CD4-positive, alpha-beta T cell treated with Interleukin-12 subunit alpha and Interleukin-12 subunit beta, for 1 hour (primary cell): ENCODE measurements around the gene FKRP.
"Not testable (repeated sequence)": the region's sequence is repeated elsewhere in the genome, so short reads cannot be mapped to it uniquely, and the experiment has no call there.

Experiments used
- DNase-seq: peaks from one replicate; pipeline ENCODE4 v3.0.0-alpha.2; 2020

FKRP gene

DNA sequence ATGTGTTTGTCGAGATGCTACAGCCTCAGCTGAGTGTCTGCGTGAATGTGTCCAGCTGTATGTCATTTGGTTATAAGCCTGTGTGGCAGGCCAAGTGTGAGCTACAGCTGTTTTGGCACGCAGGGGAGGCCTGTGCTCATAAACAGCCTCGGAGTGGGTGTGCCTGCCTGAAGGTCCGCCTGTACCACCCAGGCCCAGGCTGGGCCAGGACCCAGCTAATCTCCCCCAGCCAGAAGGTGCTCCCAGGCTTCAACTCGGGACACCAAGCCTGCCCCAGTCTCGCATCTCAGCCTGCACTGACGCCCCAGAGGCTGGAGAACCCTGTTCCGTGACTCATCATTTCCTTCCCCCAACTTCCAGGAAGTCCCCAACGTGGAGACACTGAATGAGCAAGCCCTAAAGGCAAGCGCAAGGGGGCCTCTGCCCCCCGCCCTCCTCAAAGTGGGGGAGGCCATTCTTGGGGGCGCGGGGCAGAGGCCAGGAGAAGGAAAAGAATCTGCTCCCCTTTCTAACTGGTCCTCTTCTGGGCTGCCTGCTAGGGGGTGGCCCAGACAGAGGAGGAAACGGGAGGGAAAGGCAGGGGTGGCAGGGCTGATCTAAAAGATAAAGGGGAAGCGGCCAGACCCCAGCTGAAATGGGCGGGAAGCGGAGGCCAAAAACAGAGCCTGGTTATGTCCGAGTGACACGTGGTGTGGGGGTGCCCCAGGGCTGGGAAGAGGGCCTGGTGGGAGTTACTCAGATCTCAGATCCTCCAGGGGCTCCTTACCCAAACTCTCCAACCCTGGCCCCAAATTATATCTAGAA lies 40.6 kb downstream of the FKRP start:
- DNase-seq, result peak; percentile 84

DNA sequence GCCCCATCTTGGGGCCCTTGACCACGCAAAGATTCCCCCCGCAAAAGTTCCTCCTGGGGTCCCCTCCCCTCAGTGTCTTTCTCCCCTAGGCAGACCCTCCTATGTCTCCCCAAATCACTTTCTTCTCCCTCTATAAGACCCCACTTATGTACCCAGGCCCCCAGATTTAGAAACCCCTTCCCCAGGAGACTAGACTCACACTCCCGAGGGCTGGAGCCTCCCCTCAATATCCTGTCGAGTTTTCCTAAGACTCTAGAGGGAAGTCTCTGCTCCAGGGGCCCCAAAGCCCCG lies 41.1 kb downstream of the FKRP start:
- DNase-seq, result no peak

DNA sequence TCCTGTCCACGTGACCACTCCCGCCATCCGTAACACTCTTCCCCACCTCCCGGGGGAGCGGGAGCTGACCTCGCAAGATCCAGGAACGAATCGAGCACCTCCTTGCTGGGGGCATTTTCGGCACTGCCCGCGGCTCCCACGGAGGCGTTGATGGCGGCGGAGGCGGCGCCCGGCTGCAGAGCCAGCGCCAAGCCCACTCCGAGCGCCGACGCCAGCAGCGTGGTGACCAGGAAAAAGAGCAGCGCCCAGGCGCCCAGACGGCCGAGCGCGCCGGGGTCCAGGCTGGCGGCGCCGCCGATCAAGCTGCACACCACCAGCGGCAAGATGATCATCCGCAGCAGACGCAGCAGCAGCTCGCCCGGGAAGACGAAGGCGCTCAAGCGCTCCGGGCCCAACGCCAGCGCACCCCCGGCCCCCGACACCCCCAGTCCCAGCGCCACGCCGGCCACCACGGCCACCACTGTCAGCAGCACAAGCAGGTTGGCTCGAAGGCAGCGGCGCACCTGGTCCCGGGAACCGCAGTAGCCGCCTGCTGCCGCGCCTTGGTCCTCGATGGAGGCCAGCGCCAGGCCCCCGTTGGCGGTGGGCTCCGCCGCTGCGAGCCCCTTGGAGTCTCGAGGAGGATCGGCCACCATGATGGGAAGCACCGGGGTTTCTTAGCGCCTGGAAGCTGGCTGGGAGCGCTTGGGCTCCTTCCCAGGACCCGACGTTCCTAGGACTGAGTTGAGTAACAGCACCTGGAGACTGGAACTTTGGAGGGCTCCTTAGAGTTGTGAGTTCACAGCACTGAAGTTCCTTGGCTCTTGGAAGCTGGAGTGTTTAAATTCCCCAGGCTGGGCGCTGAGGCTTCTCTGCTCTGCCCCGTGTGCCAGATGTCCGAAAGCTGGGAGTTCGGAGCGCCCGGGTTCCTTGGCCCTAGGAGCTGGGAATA lies 41.7 kb downstream of the FKRP start:
- peak; percentile 39 for DNase-seq

DNA sequence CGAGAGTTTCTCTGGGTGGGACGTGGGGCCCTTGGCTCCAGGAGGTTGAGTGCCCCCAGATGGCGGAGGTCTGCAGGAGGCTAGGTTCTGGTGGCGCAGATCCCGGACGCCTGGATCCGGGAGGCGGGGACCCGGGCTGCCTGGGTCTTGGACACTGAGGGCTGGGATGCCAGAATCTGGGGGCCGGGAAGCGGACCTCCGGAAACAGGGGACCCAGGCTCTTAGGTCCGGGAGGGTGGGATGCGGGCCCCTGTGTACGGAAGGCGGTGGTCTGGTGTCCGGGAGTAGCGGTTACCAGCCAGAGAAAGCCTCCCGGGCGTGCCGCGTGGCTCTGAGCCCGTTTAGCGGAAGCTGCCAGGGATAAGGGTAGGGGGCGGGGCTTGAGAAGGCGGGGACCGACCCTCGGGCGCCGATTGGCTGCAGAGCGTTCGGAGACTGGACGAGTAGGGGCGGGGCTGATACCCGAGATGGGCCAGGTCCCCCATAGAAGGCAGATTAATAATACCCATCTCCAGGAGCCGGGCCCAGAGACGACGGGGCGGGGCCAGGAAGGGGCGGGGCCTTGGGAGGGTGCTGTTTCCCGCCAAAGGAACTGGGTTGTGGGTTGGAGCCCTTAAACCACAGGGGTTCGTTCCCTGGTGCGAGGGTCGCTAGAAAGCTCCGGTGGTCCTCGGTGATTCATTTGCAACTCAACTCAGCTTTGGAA lies 42.6 kb downstream of the FKRP start, which contains the start of gene SLC1A5:
Gene SLC1A5 (minus strand): TSS at position 333 of the 706 bp plus-strand sequence. CDS start 629 bp downstream, outside the sequence.
- DNase-seq, result peak; percentile 99

DNA sequence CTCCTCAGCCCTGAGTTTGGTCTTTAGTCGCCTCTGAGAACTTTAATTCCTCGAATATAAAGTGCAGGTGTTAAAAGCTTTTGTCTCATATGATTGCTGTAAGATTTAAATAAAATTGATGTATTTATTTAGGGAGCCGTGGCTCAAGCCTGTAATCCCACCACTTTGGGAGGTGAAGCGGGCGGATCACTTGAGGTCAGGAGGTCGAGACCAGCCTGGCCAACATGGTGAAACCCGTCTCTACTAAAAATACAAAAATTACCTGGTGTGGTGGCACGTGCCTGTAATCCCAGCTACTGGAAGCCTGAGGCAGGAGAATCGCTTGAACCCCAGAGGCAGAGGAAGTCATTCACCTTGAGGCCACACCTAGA lies 43.1 kb downstream of the FKRP start:
- DNase-seq, result no peak

DNA sequence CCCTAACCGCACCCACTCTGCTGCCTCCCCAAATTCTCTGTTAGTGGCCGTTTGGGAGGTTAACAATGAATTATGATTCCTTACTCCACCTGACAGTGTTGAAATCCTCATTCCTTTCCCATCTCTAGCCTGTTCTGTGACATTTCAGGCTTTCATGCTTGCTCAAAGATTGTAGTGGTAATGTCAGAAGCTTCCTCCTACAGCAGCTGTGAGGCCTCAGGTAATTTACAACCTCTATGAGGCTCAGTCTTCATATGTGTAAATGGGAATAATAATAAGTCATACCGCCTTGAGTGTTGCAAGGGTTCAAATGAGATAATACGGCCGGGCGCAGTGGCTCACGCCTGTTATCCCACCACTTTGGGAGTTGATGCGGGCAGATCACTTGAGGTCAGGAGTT lies 43.5 kb downstream of the FKRP start:
- no peak for DNase-seq

DNA sequence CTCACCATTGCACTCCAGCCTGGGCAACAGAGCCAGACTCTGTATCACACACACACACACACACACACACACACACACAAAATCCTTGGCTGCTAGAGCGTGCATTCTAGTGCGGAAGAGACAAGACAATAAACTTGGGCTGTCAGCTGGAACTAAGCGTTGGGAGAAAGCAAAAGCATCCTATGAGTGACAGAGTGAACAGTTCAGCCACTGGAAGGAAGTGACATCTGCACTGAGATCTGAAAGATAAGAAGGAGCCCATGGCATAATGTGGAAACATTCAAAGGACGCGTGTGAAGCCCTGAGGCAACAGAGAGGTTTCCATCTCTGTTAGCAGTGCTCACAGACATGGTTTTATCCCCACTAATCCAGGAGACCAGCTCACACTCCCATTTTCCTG lies 46.1 kb downstream of the FKRP start:
- peak; percentile 73 for DNase-seq

DNA sequence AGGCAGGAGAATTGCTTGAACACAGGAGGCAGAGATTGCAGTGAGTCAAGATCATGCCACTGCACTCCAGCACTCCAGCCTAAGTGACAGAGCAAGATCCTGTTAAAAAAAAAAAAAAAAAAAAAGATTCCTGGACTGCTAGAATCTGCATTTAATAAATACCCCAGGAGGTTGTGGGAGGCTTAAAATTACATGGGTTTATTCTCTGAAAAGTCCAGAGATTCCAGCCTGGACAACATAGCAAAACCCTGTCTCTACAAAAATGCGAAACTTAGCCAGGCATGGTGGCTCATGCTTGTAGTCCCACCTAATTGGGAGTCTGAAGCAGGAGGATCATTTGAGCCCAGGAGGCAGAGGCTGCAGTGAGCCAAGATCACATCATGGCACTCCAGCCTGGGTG lies 52.0 kb downstream of the FKRP start:
- no peak for DNase-seq

DNA sequence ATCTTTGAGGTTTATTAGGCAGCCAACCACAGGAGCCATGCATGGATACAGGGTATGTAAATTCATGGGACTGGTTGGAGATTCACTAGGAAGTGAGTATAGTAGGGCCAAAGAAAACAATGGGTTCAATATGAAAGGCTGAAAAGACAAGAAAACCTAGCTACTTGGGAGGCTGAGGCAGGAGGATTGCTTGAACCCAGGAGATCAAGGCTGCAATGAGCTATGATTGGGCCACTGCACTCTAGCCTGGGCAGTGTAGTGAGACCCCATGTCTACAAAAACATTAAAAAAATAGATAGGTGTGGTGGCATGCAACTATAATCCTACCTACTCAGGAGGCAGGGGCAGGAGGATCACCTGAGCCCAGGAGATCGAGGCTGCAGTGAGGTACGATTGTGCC lies 52.9 kb downstream of the FKRP start:
- DNase-seq, result no peak

DNA sequence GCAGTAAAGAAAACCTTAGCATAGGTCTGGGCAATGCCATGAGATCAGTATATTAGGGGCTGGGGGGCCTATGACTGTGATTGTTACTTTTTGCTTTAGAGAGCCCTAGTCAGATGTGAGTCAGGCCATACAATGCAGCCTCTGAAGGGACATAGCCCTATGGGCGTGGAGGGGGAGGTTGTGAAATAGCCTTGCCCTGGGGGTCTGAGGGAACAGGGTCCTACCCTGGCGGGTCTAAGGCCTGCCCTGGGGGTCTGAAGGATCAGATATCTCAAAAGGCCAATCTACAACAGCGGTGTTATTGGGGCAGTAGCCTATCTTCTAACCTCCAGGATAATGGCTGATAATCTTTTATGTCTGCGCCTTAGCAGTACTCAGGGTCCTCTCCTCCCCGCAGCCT lies 56.3 kb downstream of the FKRP start:
- DNase-seq, result no peak

DNA sequence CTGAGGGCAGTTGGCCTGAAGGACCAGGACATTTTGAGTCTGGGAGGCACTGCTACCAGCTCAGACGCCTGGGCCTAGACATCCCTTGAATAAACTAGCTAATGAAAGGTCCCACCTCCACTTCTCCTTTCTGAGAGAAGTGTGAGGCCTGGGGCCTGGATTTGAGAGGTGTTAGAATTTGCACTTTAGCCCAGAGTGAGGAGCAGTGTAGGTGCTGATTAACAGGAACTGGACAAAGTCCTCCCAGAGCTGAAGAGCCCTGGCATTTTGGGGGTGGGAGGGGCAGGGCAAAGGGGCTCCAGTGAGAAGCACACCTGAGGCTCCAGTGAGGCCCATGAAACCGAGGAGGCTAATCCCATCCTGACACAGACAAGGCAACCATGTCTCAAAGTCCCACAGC lies 57.7 kb downstream of the FKRP start:
- DNase-seq, result no peak

DNA sequence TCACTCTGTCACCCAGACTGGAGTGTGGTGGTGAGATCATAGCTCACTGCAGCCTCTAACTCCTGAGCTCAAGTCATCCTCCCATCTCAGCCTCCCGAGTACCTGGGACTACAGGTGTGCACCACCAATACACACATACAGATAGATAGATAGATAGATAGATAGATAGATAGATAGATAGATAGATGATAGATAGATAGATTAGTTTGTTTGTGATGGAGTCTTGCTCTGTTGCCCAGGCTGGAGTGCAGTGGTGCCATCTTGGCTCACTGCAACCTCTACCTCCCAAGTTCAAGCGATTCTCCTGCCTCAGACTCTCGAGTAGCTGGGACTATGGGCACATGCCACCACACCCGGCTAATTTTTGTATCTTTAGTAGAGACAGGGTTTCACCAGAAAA lies 58.6 kb downstream of the FKRP start:
- DNase-seq, result not testable (repeated sequence)

DNA sequence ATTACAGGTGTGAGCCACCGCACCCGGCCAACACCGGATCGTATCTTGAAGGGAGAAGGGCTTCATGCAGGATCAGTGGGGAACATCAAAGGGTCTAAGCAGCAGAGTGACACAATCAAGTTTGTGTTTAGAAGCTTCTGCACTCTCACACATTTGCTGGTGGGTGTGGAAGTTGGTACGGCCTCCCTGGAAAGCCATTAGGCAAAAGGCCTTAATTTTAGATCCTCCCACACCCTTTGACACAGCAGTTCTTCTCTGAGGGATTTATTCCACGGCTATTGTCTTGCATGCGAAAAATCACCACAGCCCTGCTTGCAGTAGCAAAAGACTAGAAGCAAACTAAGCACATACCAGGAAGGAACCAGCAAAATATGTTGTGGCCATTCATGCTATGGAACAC lies 60.8 kb downstream of the FKRP start:
- no peak for DNase-seq
